Measurements from ENCODE around the gene YBX2.
"Not testable (repeated sequence)": the region's sequence is repeated elsewhere in the genome, so short reads cannot be mapped to it uniquely, and the experiment has no call there.

YBX2 gene

DNA sequence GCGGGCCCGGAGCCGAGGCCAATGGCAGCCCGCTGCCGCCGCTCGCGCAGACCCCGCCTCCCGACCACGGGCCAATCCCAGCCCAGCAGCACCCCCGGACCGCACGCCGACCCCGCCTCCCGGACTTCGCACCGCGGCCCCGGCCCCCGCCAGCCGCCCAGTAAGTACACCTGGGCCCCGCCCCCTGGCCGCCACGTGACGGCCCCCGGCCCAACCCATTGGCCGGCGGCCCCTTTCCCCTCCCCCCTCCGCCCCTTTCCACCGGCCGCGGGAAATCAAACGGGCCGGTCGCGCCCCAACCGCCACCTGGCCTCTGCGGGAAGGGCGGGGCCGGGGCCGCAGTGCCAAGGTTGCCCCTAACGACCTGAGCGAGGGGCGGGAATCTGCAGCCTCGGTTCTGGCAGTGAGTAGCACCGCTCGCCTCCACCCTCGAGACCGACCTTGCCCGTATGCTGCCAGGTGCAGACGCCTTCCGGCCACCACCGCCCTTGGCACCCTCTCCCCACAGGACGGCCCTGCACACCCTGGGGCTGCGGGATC is at the start of gene YBX2:
TSS of gene YBX2 (minus strand) at position 26 of the 540 bp plus-strand sequence. CDS start 139 bp downstream, outside the sequence.
- no peak for DNase-seq (ENCODE audit: low read depth)

DNA sequence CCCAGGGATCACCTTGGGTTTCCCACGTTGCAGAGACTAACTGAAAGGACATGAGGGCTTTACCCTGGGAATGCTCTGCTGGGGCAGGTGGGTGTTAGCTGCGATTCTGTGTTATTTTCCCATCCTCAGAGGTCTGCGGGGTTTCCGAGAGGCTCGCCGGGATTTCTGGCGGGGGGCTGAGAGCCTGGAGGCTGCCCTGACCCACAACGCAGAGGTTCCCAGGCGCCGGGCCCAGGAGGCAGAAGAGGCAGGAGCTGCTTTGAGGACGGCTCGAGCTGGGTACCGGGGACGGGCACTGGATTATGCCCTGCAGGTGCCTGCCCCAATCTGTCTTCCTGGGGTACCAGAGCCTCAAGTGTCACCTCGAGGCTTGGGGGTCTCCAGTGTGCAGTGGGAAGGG is 48.8 kb upstream of the YBX2 start:
- no peak for DNase-seq (ENCODE audit: low read depth)

DNA sequence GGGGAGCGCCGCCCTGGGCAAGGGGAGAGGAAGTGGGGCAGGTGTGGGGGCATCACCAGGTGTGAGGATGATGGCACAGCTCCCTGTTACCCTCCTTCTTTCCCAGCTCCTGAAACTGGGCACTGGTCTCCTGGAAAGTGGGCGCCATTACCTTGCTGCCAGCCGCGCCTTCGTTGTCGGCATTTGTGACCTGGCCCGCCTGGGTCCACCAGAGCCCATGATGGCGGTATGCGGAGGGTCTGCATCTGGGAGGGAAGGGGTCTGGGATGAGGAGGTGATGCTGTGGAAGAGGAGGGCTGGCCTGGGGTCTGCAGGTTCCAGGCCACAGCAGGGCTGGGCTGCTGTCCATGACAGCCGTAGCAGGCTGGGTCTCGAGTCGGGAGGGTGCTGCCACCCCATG is 47.4 kb upstream of the YBX2 start:
- no peak for DNase-seq (ENCODE audit: low read depth)

DNA sequence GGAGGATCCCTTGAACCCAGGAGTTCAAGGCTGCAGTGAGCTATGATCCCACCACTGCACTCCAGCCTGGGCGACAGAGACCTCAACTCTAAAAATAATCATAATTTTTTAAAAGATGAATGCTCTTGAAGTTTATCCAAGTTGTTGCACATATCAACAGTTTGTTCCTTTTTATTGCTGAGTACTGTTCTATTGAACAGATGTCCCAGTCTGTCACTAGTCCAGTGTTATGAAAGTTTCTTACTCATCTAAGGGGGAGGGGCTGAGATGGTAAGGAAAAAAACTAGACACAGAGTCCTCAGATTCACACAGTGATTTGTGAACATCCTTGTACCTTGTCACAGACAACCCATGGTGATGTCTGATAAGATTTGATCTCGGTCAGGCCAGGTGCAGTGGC is 45.7 kb upstream of the YBX2 start:
- no peak for DNase-seq (ENCODE audit: low read depth)

DNA sequence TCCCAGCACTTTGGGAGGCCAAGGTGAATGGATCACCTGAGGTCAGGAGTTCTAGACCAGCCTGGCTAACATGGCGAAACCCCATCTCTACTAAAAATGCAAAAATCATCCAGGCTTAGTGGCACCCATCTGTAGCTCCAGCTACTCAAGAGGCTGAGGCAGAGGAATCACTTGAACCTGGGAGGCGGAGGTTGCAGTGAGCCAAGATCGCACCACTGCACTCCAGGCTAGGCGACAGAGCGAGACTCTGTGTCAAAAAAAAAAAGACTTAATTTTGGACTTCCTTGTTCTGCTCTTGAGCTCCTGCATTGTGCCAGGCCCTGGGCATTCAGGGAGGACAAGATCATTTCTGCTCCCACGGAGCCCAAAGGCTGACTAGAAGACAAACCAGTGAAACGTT is 43.2 kb upstream of the YBX2 start:
- DNase-seq (ENCODE audit: low read depth): not testable (repeated sequence)

DNA sequence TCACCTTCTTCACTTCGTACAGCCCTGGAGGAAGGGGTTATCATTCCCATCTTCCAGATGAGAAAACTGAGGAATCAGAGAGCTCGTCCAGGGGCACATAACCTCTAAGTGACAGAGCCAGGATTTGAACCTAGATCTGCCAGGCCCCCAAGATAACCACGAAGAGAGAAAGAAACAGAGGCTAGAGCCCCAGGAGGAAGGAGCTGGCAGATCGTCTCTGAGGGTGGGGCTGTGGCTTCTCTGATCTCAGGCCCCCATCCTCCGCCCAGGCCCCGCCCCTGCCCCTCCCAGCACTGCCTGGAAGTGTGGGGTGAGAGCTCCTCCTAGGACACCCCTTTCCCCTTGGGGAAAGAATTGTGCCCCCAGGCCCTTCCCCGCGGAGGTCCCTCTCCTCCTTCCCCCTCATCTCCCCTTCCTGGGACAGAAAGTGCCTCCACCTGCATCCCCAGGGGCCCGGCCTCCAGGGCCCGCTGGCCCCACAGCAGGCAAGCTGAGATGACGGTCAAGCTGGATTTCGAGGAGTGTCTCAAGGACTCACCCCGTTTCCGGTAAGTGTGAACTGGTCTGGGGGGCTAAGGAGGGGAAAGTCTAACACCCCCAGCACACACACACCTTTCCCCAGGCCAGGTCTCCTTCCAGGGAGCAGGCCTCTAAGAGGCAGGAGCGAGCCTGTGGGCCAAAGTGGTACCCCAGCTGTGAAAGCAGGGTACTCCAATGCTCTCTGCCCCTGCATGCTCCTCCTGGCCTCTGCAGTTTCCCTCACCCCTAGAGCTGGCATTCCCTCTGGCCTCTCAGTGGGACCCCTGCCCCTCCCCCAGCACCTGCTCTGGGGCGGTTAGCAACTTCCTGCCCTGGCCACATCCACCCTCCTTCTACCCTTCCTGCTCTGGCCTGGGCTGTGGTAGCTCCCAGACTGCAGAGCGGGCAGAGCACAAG is 42.1 kb upstream of the YBX2 start, which contains the start of gene ACAP1:
TSS of gene ACAP1 (plus strand) at position 290 of the 936 bp plus-strand sequence. CDS start at position 496, 206 bp downstream.
- peak; percentile 58 for DNase-seq (ENCODE audit: low read depth)

DNA sequence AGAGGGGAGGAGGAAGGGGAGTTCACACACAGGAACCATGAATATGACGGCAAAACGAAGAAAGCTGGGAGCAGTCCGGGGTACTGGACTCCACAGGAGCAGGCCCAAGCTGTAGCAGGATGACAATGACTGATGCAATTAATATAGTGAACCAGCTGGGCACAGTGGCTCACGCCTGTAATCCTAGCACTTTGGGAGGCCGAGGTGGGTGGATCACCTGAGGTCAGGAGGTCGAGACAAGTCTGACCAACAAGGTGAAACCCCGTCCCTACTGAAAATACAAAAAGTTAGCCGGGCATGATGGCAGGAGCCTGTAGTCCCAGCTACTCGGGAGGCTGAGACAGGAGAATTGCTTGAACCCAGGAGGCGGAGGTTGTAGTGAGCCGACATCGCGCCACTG is 41.3 kb upstream of the YBX2 start:
- not testable (repeated sequence) for DNase-seq (ENCODE audit: low read depth)

DNA sequence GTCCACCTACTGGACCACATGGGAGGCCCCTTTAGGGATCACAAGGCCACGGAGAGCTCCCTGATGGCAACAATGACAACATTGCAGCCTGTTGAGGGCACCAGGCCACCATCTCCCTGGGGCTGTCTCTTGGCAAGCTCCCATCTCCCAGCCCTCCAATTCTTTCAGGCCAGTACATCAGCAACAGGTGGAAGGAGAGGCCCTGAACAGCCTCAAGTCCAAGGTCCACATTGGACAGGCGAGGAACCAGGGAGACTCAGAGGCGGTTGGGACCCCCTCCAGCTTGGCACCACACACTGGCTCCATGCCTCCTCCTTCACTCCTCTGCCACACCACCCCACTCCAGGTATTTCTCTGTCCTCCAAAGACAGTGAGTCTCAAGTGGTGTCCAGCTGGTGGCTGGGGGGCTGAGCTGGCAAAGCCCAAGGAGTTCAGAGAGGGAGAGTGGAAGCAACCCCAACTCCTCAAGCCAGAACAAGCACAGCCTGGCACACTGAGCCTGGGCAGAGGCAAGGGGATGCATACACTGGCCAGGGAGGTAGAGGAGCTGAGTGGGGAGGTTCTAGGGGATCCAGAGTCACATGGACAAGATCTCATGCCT is 40.6 kb upstream of the YBX2 start:
- DNase-seq (ENCODE audit: low read depth): no peak

DNA sequence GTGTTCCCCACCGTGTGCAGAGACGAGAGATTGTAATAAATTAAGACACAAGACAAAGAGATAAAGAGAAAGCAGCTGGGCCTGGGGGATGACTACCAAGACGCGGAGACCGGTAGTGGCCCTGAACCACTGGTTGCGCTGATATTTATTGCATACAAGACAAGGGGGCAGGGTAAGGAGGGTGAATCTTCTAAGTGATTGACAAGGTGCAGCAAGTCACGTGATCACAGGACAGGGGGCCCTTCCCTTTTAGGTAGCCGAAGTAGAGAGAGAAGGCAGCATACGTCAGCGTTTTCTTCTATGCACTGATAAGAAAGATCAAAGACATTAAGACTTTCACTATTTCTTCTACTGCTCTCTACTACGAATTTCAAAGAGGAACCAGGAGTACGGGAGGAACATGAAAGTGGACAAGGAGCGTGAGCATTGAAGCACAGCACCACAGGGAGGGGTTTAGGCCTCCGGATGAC is 38.2 kb upstream of the YBX2 start:
- not testable (repeated sequence) for DNase-seq (ENCODE audit: low read depth)

DNA sequence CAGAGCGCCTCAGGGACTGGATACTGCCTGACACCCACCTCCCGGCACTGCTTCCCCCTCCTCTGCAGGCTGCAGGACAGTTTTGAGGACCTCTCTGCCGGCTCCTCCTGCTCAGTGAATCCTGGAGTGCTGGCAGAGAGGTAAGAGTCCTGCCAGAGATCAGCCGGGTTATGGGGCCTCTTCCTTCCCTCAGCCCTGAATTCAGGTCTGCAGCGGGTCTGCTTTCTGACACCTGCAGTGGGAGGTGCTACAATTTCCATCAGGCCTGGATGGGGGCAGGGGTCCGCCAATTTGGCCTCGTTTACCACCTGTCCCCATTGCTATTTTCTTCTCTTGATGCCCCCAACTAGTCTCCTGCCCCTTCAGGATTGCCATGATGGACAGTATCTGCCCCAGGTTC is 37.7 kb upstream of the YBX2 start:
- no peak for DNase-seq (ENCODE audit: low read depth)

DNA sequence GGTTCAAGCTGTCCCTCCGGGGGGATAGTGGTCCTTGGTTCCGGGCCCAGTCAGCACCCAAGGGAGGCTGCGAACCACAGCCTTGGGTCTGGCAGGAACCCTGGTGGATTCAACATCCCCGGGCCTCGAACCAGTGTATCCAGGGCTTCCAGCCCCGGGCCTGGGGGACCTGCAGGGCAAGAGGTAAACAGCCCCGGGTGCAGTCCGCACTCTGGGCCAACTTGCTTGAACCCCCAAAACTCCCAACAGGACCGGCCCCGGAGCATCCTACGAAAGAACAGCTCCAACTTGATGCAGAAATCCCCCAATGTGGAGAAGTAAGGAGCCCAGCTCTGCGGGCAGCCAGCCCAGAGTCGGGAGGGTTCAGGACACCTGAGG is 36.2 kb upstream of the YBX2 start:
- no peak for DNase-seq (ENCODE audit: low read depth)

DNA sequence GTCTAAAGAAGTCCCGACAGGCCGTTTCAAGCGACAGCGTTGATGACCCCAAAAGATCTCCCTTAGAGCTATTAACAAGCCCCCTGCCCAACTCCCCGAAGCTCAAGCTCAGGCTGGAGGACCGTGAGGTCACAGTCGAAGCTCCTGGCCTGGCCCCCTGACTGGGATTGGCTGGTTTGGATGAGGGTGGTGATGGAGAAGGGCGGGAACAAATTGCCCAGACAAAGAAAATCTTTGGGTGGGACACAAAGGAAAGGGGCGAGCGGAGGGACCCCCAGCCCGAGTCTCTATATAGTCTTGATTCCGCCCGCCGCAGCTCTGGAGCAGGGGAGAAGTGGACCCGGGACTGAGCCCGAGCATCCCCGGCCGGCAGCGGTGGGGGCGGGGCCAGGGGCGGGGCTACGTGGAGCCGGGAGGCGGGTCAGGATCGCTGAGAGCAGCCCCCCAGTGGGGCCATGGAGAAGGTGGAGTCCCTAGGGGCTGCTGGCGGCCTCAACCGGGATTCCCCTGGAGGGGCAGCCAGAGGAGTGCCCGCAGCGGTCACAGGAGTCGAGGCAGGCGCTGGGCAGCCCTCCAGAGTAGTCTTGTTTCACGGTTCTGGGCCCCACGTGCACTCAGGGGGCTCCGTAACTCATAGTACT is 35.7 kb upstream of the YBX2 start:
- DNase-seq (ENCODE audit: low read depth): no peak

DNA sequence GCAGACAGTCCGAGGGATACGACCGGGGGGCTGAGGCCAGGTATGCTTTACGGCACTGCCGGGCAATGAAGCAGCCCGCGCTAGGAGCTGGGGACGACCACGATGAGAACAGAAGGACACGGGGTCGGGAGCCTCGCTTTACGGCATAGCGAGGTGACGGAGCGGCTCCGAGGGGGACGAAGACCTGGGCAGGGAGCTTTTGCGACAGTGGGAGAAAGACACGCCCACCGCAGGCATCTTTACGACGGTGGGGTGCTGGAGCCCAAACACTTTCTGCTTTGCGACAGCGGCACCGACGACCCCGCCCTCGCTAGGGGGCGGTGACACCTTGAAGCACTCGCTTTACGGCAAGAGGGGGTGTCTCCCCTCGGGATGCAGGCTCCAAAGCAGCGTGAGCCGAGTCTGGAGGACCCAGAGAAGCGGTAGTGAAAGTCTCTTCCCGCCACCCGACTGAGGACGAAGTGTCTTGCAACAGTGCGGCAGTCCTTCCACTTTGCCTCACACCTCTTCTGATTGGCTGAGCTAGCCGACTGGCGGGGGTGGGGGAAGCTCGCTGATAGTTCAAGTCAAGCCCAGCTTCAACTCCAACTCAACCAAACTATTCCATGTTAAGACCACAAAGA is 35.0 kb upstream of the YBX2 start:
- DNase-seq (ENCODE audit: low read depth): peak; percentile 93

DNA sequence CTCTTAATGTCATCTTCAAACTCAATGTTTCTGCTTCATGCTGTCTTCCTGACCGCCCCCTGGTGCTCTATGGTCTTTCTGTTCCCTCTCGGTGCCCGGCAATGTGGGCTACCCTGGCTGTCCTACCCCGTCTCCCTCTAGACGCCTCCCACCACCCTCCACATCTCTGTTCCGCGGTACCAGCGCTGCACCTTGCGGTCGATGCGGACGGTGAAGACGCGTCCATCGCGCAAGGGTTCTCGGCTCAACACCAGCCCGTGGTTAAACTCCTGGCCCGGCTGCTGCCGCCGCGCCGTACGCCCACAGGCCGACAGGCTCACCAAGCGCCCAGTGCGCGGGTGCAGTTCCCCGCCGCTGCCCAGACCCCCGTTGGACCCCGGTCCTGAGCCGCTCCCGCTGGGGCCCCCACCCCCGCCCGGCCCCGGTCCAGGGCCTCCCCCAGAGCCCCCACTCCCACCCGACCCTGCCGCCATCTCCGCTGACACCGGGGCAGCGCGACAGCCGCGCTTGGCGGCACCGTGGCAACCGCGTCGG is 34.5 kb upstream of the YBX2 start, which contains the start of gene NEURL4:
TSS of gene NEURL4 (minus strand) at position 496 of the 534 bp plus-strand sequence. CDS start at position 473, 23 bp downstream.
- DNase-seq (ENCODE audit: low read depth): no peak

DNA sequence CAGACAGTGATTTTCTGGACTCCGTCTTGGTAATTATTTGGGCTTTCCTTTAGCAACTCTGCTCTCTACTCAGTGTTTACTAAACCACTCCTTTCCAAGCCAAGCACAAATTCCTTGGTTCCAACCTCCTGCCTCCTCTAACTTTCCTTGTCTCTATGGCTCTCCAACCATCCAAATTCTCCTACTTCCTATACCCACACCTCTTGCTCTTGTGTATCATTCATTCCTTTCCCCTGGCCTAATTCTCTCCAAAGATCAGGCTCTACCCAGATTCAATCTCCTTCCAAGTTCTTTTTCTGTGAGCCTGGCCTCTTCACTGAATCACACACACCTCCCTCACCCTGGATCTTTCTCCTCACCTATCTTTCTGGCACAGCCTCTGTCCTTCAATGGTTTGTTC is 33.6 kb upstream of the YBX2 start:
- no peak for DNase-seq (ENCODE audit: low read depth)

DNA sequence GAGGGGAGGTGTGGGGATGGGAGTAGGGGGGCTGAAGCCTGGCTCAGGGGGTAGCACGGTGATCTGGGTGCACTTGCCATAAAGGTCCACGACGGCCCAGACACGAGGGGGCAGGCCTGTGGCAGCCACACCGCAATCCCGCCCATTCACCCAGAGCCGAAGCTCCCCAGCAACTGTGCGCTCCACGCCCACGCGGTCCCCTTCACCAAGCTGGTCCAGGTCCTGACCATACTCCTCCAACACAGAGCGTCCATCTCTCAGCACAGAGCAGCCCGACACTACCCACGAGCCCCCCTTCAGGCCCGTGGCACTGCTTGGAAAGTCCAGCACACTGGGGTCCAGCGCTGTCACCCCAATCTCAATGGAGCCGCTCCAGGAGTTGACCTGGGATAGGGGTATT is 33.1 kb upstream of the YBX2 start:
- no peak for DNase-seq (ENCODE audit: low read depth)

DNA sequence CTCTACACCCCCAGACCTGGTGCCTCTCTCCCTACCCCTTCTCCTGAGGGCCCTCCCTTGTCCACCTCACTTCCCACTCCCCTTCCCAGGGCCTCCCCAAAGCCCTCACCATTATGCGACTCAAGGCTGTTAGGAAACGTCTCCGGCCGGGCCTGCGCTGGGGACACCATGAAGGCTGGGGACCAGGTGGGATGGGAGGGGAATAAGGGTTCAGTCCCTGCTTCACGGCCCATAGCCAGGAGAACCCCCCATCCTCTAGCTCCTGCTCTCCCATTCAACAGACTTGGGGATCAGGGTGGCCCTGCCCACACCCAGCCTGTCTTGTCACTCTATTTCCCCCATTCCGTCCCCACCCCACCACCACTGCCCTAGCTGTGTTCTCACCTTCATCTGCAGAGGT is 32.6 kb upstream of the YBX2 start:
- DNase-seq (ENCODE audit: low read depth): no peak

DNA sequence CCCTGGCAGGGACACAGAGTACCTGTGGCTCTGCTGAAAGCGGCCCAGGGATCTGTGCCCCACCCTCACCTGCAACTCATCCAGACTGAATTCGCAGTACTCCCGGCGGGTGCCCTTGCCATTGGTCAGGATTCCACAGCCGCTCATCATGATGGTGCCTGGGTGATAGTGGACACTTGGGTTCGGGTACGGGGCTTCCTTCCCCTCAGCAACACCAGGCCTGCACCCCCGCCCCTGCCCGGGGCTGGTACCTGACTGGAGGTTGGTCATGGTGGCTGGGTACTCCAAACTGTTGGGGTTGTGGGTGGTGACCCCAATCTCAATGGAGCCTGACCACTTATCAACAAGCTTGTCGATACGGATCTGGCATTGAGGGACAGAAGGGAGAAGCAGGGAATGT is 31.7 kb upstream of the YBX2 start:
- DNase-seq (ENCODE audit: low read depth): no peak

DNA sequence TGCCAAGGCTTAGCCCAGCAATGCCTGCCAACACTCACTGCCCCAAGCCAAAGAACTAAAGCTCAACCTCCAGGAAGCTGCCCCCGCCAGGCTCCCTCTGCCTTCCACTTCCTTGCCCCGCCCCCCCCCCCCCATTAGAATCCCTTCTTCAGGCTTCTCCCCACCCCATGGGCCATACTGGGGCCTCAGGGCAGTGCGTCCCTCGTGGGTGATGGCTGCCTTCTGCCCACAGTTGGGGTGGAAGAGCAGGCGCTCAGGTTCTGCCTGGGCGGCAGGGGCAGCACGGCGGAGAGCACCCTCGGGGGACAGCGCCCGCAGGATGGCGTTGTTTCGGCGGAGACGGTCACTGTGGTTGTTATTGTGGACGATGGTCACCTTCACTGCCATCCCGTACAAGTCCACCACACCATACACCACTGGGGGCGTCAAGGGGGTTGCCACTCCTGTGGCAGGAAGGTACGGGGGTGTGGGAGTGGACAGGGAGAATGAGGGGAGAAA is 30.6 kb upstream of the YBX2 start:
- no peak for DNase-seq (ENCODE audit: low read depth)

DNA sequence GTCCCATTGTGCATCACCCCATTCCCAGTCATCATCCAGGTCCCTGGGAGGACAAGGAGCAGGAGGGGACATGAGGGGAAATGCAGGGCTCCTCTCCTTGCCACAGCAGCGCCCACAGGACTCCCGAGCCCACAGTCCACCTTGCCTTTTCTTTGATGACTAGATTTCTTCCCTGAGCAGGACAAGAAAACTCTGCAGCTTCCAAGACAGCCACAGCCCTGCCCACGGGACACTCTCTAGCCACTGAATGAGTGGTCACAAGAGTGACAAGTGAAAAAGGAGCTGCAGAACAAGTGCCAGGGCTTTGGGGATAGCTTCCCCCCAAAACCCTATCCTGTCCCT is 30.0 kb upstream of the YBX2 start:
- no peak for DNase-seq (ENCODE audit: low read depth)

DNA sequence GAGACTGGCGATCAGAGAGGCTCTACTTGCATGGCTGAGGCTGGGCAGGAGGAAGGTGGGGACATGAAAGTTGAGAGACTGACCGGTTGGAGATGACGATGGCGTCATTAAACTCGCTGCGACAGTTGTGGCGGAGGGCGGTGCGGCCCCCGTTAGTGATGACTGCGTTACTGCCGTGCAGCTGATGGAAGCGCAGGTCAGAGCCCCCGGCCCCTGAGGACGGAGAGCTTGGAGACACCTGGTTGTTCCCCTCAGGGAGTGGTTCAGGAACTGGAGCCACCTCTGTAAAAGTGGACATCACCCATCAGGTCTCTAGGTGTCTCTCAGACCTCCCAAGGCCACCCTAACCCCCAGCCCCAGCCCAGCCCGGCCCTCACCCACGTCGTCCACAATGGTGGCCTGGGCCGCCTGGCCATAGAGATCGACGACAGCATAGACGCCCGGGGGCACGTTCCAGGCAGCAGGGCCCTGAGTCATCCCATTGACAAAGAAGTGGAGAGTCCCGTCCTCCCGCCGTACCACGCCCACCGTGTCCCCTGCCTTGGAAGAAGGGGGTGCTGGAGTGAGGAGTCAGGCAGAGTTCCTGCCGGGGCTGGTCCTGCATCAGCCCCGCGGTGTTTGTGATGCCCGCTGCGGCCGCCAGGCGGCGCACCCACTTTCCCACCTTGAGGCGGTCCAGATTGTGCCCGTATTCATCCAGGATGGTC is 29.4 kb upstream of the YBX2 start:
- DNase-seq (ENCODE audit: low read depth): no peak

Measured in CMK (cell line).